GM12878 (cell line): ENCODE data around the gene PGRMC1. TPM values are rescaled to one million over a fixed set of nuclear protein-coding genes. Genes with fewer than 3 reads are reported as not detected.

Experiments used
- ATAC-seq: fragments of 200-7000 bp; cut with Tn5 transposase; 3 replicates; pipeline ENCODE4 v1.9.1; 2020; ENCODE audit warnings: mild to moderate bottlenecking, moderate library complexity
- BruUV-seq: library from RNA; stranded (reverse); fragments of 400-500 nt; replicated peaks from 2 replicates; lab custom pipeline; 2021; lab: Mats Ljungman, UMichigan
- CTCF ChIA-PET: fragments of 300-600 bp; sonication (Branson Sonifier 250); formaldehyde crosslinking; extraction: SDS; loops from one replicate; lab custom pipeline; 2021; ENCODE audit warnings: inconsistent platforms; lab: Yijun Ruan, JAX
- POLR2A ChIA-PET: fragments of 350-600 bp; formaldehyde crosslinking; extraction: SDS; loops from one replicate; lab custom pipeline; 2021; ENCODE audit warnings: inconsistent platforms; lab: Charles Lee
- RAD21 ChIA-PET: fragments of 300-600 bp; sonication (Branson Sonifier 250); formaldehyde crosslinking; loops from one replicate; lab custom pipeline; 2023; ENCODE audit warnings: antibody characterized with exemption; ENCODE audit not compliant: unreplicated experiment; lab: Charles Lee
- SMC1A ChIA-PET: fragments of 300-600 bp; sonication (Branson Sonifier 250); formaldehyde crosslinking; loops from one replicate; lab custom pipeline; 2023; ENCODE audit not compliant: unreplicated experiment, uncharacterized antibody; lab: Charles Lee
- DNase-seq: peaks from one replicate; pipeline ENCODE4 v3.0.0-alpha.2; 2011; ENCODE audit warnings: low read depth, low spot score
- FAIRE-seq: peaks from 3 replicates; lab custom pipeline; 2011; peaks lifted over from hg19 to GRCh38; lab: Jason Lieb, UNC
- H2AFZ ChIP-seq: 2 replicates; pipeline ENCODE4 v1.6.0; 2011; ENCODE audit warnings: low read depth, low read length, control low read depth; ENCODE audit not compliant: control insufficient read depth
- H3K27ac ChIP-seq: 2 replicates; pipeline ENCODE4 v1.5.1; 2011; ENCODE audit warnings: control low read depth; ENCODE audit not compliant: control insufficient read depth, insufficient read depth
- H3K27me3 ChIP-seq, 2 experiments: replicated peaks in 1 of 2; 2 replicates each; pipeline versions ENCODE4 v1.6.0 to v1.6.1; 2011; ENCODE audit warnings: low read length in 1 of 2; ENCODE audit not compliant: control insufficient read depth in 2 of 2, insufficient read depth in 2 of 2
- H3K36me3 ChIP-seq, 2 experiments: 2 replicates each; pipeline ENCODE4 v1.5.1; 2011; ENCODE audit warnings: low read length in 1 of 2; ENCODE audit not compliant: control insufficient read depth in 2 of 2, insufficient read depth in 2 of 2
- H3K4me1 ChIP-seq: 2 replicates; pipeline ENCODE4 v1.6.1; 2011; ENCODE audit warnings: mild to moderate bottlenecking, low read length, moderate library complexity, mixed read lengths; ENCODE audit not compliant: control insufficient read depth, insufficient read depth
- H3K4me2 ChIP-seq: 2 replicates; pipeline ENCODE4 v1.6.0; 2011; ENCODE audit warnings: control low read depth; ENCODE audit not compliant: control insufficient read depth, insufficient read depth
- H3K4me3 ChIP-seq: fragments of 200-600 bp; sonication (generic); 2 replicates; pipeline ENCODE4 v1.5.1; 2016
- H3K79me2 ChIP-seq: 2 replicates; pipeline ENCODE4 v1.6.0; 2011; ENCODE audit warnings: low read length; ENCODE audit not compliant: control insufficient read depth, insufficient read depth
- H3K9ac ChIP-seq: 2 replicates; pipeline ENCODE4 v1.8.0; 2011; ENCODE audit warnings: low read length, control low read depth, mixed read lengths; ENCODE audit not compliant: control insufficient read depth, insufficient read depth
- H3K9me3 ChIP-seq: replicated peaks from 3 replicates; pipeline ENCODE4 v1.5.1; 2011; ENCODE audit warnings: mild to moderate bottlenecking, low read length; ENCODE audit not compliant: control insufficient read depth, insufficient read depth
- H4K20me1 ChIP-seq: 2 replicates; pipeline ENCODE4 v1.6.0; 2011; ENCODE audit not compliant: control insufficient read depth, insufficient read depth
- ASH2L ChIP-seq: fragments of 300-600, 200-600 bp; sonication (generic); IDR thresholded peaks from 2 replicates; pipeline ENCODE4 v1.6.1; 2017; ENCODE audit warnings: low read depth, mild to moderate bottlenecking, borderline replicate concordance
- EED ChIP-seq: sonication (generic); IDR thresholded peaks from 2 replicates; pipeline ENCODE4 v1.6.1; 2016; ENCODE audit warnings: antibody characterized with exemption, low read depth
- PRDM15 ChIP-seq: fragments of 450-650 bp; formaldehyde crosslinking; IDR thresholded peaks from 2 replicates; pipeline ENCODE4 v1.4.0; 2020; ENCODE audit warnings: mild to moderate bottlenecking, moderate library complexity
- STAT3 ChIP-seq: IDR thresholded peaks from 2 replicates; pipeline ENCODE4 v1.6.1; 2011; ENCODE audit warnings: low read depth, low read length, improper control_type of control experiment
- SUZ12 ChIP-seq: fragments of 200-600 bp; sonication (generic); IDR thresholded peaks from one replicate; pipeline ENCODE4 v1.6.1; 2018; ENCODE audit warnings: antibody characterized with exemption, mild to moderate bottlenecking; ENCODE audit not compliant: unreplicated experiment
- WGBS: methylation state at CpG from one replicate; pipeline ENCODE4 v1.1.6; 2016; ENCODE audit warnings: low lambda C conversion rate; ENCODE audit not compliant: insufficient replicate concordance, insufficient coverage; ENCODE audit errors: missing lambda C conversion rate; 5-methylcytosine and 5-hydroxymethylcytosine counted together
- in situ Hi-C: fragments of 300-500 bp; cut with MboI; formaldehyde crosslinking; loops from 9 replicates; pipeline ENCODE4 v1.14.3; 2018; ENCODE audit warnings: mixed read lengths
- intact Hi-C: fragments of 100-400 bp; cut with micrococcal nuclease; formaldehyde crosslinking; loops from one replicate; pipeline ENCODE4 v1.14.2; 2022; ENCODE audit not compliant: unreplicated experiment
- polyA plus RNA-seq, 11 experiments: library from polyadenylated mRNA; depleted of rRNA in 4 of 11; unstranded in 6 of 11; stranded (reverse) in 5 of 11; fragments of >200 nt; fragmentation: Nextera tagmentation in 4 of 11; fragmentation: Illumina TruSeq in 1 of 11; extraction: Ambion mirVana in 4 of 11; extraction: Trizol in 1 of 11; gene quantifications; 1 replicate in 1 of 11; 2 replicates in 10 of 11; pipeline versions ENCODE4 v1.2.1 to v1.2.3, GENCODE V29; 2011 to 2016; ENCODE audit warnings: inconsistent platforms in 2 of 11, missing spikeins in 2 of 11, low read depth in 1 of 11
- total RNA-seq, 4 experiments: library from RNA; depleted of rRNA in 3 of 4; stranded (reverse); fragments of >200 nt in 3 of 4; fragmentation: Illumina TruSeq in 1 of 4; extraction: Trizol in 1 of 4; gene quantifications; 2 replicates each; pipeline versions ENCODE4 v1.2.1 to v1.2.3, GENCODE V29; 2013 to 2021

Gene PGRMC1
- total and polyA plus RNA-seq, 10 of the 15 experiments (the other 5 are each of a cell fraction or from before 2014, with no cell fraction given), result 13.6 to 60.9 (median 43.3) TPM

- DNase-seq, result no peak
- BruUV-seq, result no TSS peak
- Histone ChIP-seq H4K20me1 (no peaks in the 10 kb centered on the region), H3K4me3 (no peak overlapping the region), H2AFZ (no peak overlapping the region), H3K36me3 (no peaks in the 10 kb centered on the region), H3K9ac (no peak overlapping the region), H3K4me1 (no peaks in the 10 kb centered on the region), H3K27me3 (peaks cover 2 to 4% of the 10 kb centered on the region in 2 experiments; a peak in 2 of 4 replicates), H3K9me3 (no peaks in the 10 kb centered on the region), H3K79me2 (no peaks in the 10 kb centered on the region), H3K27ac (no peak overlapping the region), H3K4me2 (no peak overlapping the region)
- FAIRE-seq, result no peak
- ChIA-PET RAD21 (no interaction called here), SMC1A (no interaction called here), CTCF (interaction anchor here (1.1 kb wide), 1 partner anchor 112 kb away, joined by 3 read pairs; no protein-coding TSS in a partner anchor), POLR2A (no interaction called here)
- in situ Hi-C loops (no loop called here), intact Hi-C loops (no loop called here)
- 42% methylated on average over 2 of the region's 2 CpGs for WGBS
- no peak for ATAC-seq
- TF ChIP-seq SUZ12, result no peak
Measured at GRCh38 chrX:119230850-119231249, 5.2 kb upstream of the PGRMC1 start.

- intact Hi-C loops, result no loop called here
- Histone ChIP-seq H3K4me2 (no peak overlapping the region), H4K20me1 (no peaks in the 10 kb centered on the region), H3K27ac (no peak overlapping the region)
- TF ChIP-seq EED (no peak), STAT3 (no peak), PRDM15 (CRISPR knock-in tag) (no peak), ASH2L (no peak)
- TF ChIP-seq, all 136 proteins: peak for 0
- in situ Hi-C loops, result no loop called here
- ChIA-PET RAD21 (no interaction called here), POLR2A (interaction anchor here (0.5 kb wide), 1 partner anchor 161 kb away, joined by 5 read pairs; no protein-coding TSS in a partner anchor), CTCF (no interaction called here), SMC1A (no interaction called here)
- DNase-seq (no peak), ATAC-seq (no peak), FAIRE-seq (no peak)
- Histone ChIP-seq H3K9me3 (no peaks in the 10 kb centered on the region), H3K4me1 (no peaks in the 10 kb centered on the region), H3K27me3 (peaks cover 2 to 4% of the 10 kb centered on the region in 2 experiments; a peak in 2 of 4 replicates), H3K9ac (no peak overlapping the region), H2AFZ (no peak overlapping the region), H3K4me3 (no peak overlapping the region), H3K79me2 (peaks cover 5% of the 10 kb centered on the region), H3K36me3 (no peaks in the 10 kb centered on the region)
- no TSS peak for BruUV-seq
- 95% methylated on average over 1 of the region's 1 CpG for WGBS
Measured at GRCh38 chrX:119231936-119232445, 4.1 kb upstream of the PGRMC1 start.
